ENCODE measurements around the gene BLID.

The BLID gene

GRCh38 chr11:122139595-122139866 is 23.5 kb upstream of the BLID start:
- DNase-seq (ENCODE audit: low spot score), result no peak

GRCh38 chr11:122138744-122139594 is 23.0 kb upstream of the BLID start:
- DNase-seq (ENCODE audit: low spot score), result no peak

- DNase-seq (ENCODE audit: low spot score), result no peak
Observed at GRCh38 chr11:122137078-122137793, 21.2 kb upstream of the BLID start.

- no peak for DNase-seq (ENCODE audit: low spot score)
Observed at GRCh38 chr11:122131126-122131525, 15.1 kb upstream of the BLID start.

GRCh38 chr11:122128146-122128545 is 12.1 kb upstream of the BLID start:
- DNase-seq (ENCODE audit: low spot score), result no peak

GRCh38 chr11:122127020-122127419 is 11.0 kb upstream of the BLID start:
- no peak for DNase-seq (ENCODE audit: low spot score)

- DNase-seq (ENCODE audit: low spot score), result no peak
Observed at GRCh38 chr11:122126024-122126688, 10.1 kb upstream of the BLID start.

GRCh38 chr11:122123263-122123929 is 7.4 kb upstream of the BLID start:
- no peak for DNase-seq (ENCODE audit: low spot score)

- no peak for DNase-seq (ENCODE audit: low spot score)
Observed at GRCh38 chr11:122122179-122122578, 6.2 kb upstream of the BLID start.

GRCh38 chr11:122120096-122120495 is 4.1 kb upstream of the BLID start:
- no peak for DNase-seq (ENCODE audit: low spot score)

GRCh38 chr11:122116591-122116990 is 576 bp upstream of the BLID start:
- no peak for DNase-seq (ENCODE audit: low spot score)

GRCh38 chr11:122114976-122115375 is 1.0 kb downstream of the BLID start:
- DNase-seq (ENCODE audit: low spot score), result no peak

- DNase-seq (ENCODE audit: low spot score), result no peak
Observed at GRCh38 chr11:122113836-122114825, 1.9 kb downstream of the BLID start.

GRCh38 chr11:122112470-122113365 is 3.3 kb downstream of the BLID start:
- no peak for DNase-seq (ENCODE audit: low spot score)

- no peak for DNase-seq (ENCODE audit: low spot score)
Observed at GRCh38 chr11:122109932-122110331, 6.1 kb downstream of the BLID start.

GRCh38 chr11:122108828-122109227 is 7.2 kb downstream of the BLID start:
- no peak for DNase-seq (ENCODE audit: low spot score)

GRCh38 chr11:122108192-122108799 is 7.7 kb downstream of the BLID start:
- DNase-seq (ENCODE audit: low spot score), result no peak

GRCh38 chr11:122107566-122107965 is 8.4 kb downstream of the BLID start:
- no peak for DNase-seq (ENCODE audit: low spot score)

- DNase-seq (ENCODE audit: low spot score), result no peak
Observed at GRCh38 chr11:122107045-122107444, 9.0 kb downstream of the BLID start.
